Natural killer cell (primary cell): Measurements from ENCODE around the gene USH2A. TPM values are rescaled to one million over a fixed set of nuclear protein-coding genes. Genes with fewer than 3 reads are reported as not detected.

Source experiments
- ATAC-seq, 3 donors: fragments of 150-1000 bp in 2 of 3; fragments of 200-7000 bp in 1 of 3; cut with Tn5 transposase; 1 replicate in 1 of 3; 2 replicates in 2 of 3; pipeline ENCODE4 v1.10.0; 2021; ENCODE audit warnings: mild to moderate bottlenecking in 2 of 3, moderate library complexity in 2 of 3
- DNase-seq, 2 donors: peaks; one replicate each; pipeline versions ENCODE4 v3.0.0 to v3.0.0-alpha.2; 2013 to 2021; ENCODE audit warnings: mixed read lengths in 1 of 2
- H3K27ac ChIP-seq: one replicate; pipeline ENCODE4 v1.5.1; 2013; ENCODE audit warnings: mild to moderate bottlenecking, low read length
- H3K27me3 ChIP-seq: one replicate; pipeline ENCODE4 v1.6.1; 2013; ENCODE audit warnings: low read length; ENCODE audit not compliant: control insufficient read depth, insufficient read depth
- H3K36me3 ChIP-seq: one replicate; pipeline ENCODE4 v1.6.1; 2013; ENCODE audit warnings: low read length; ENCODE audit not compliant: control insufficient read depth, insufficient read depth
- H3K4me1 ChIP-seq: one replicate; pipeline ENCODE4 v1.6.1; 2013; ENCODE audit warnings: low read length; ENCODE audit not compliant: control insufficient read depth, insufficient read depth
- H3K4me3 ChIP-seq: one replicate; pipeline ENCODE4 v1.5.1; 2013; ENCODE audit warnings: low read length
- H3K9me3 ChIP-seq: one replicate; pipeline ENCODE4 v1.6.1; 2013; ENCODE audit warnings: low read length; ENCODE audit not compliant: control insufficient read depth, insufficient read depth
- H3K27ac Mint-ChIP-seq, 2 donors: one replicate each; pipeline ENCODE4 v1.8.0; 2022; ENCODE audit warnings: mild to moderate bottlenecking in 2 of 2, mixed read lengths in 2 of 2, moderate library complexity in 1 of 2
- H3K27me3 Mint-ChIP-seq, 2 donors: one replicate each; pipeline ENCODE4 v1.8.0; 2022; ENCODE audit warnings: low read depth in 2 of 2, mixed read lengths in 2 of 2
- H3K36me3 Mint-ChIP-seq: one replicate; pipeline ENCODE4 v1.8.0; 2022; ENCODE audit warnings: mixed read lengths
- H3K4me1 Mint-ChIP-seq, 2 donors: one replicate each; pipeline ENCODE4 v1.8.0; 2022; ENCODE audit warnings: mixed read lengths in 2 of 2
- H3K4me3 Mint-ChIP-seq: one replicate; pipeline ENCODE4 v1.8.0; 2022; ENCODE audit warnings: mild to moderate bottlenecking, moderate library complexity, mixed read lengths
- H3K9me3 Mint-ChIP-seq, 2 donors: one replicate each; pipeline ENCODE4 v1.8.0; 2022; ENCODE audit warnings: mixed read lengths in 2 of 2
- CTCF ChIP-seq: fragments of 200-600 bp; IDR thresholded peaks from one replicate; pipeline ENCODE4 v1.8.0; 2022; ENCODE audit warnings: antibody characterized with exemption
- WGBS: methylation state at CpG from one replicate; pipeline ENCODE4 v1.1.7; 2013; ENCODE audit warnings: missing lambda C conversion rate; ENCODE audit not compliant: insufficient coverage; 5-methylcytosine and 5-hydroxymethylcytosine counted together
- intact Hi-C: fragments of 100-400 bp; cut with micrococcal nuclease; formaldehyde crosslinking; loops from one replicate; pipeline ENCODE4 v1.14.2; 2022
- total RNA-seq, 4 donors: library from RNA; stranded (reverse); fragments of 120-200 nt in 1 of 4; gene quantifications; one replicate each; pipeline versions ENCODE4 v1.2.3 to v1.2.4, GENCODE V29; 2013 to 2022

USH2A gene
- total RNA-seq, 3 donors from 2014 or later (not counting 1 experiment from before 2014, with no cell fraction given) = not detected

- no peak overlapping the region for H3K27ac ChIP-seq
- Mint-ChIP-seq H3K27me3 (no peaks in the 10 kb centered on the region), H3K27ac (no peak overlapping the region), H3K4me1 (no peaks in the 10 kb centered on the region), H3K4me3 (no peak overlapping the region), H3K9me3 (peaks cover 3 to 7% of the 10 kb centered on the region in 2 donors), H3K36me3 (no peaks in the 10 kb centered on the region)
- H3K36me3 ChIP-seq = no peaks in the 10 kb centered on the region
- no peaks in the 10 kb centered on the region for H3K27me3 ChIP-seq
- intact Hi-C loops = no loop called here
- H3K4me1 ChIP-seq = no peaks in the 10 kb centered on the region
- ATAC-seq (no peak), DNase-seq (no peak)
- TF ChIP-seq CTCF = no peak
- WGBS = 90% methylated on average over 1 of the region's 1 CpG
- H3K4me3 ChIP-seq = no peak overlapping the region
- H3K9me3 ChIP-seq = no peaks in the 10 kb centered on the region
These were observed 214.1 kb downstream of the USH2A start for GRCh38 chr1:216209125-216209524.

GRCh38 chr1:216207154-216207553 lies 216.1 kb downstream of the USH2A start:
- ATAC-seq = no peak
- TF ChIP-seq CTCF = no peak
- Histone ChIP-seq H3K27me3 (no peaks in the 10 kb centered on the region), H3K4me3 (no peak overlapping the region), H3K27ac (no peak overlapping the region), H3K9me3 (no peaks in the 10 kb centered on the region), H3K36me3 (no peaks in the 10 kb centered on the region), H3K4me1 (no peaks in the 10 kb centered on the region)
- WGBS = 71% methylated on average over 1 of the region's 1 CpG
- Mint-ChIP-seq H3K36me3 (no peaks in the 10 kb centered on the region), H3K4me1 (no peaks in the 10 kb centered on the region), H3K27me3 (no peaks in the 10 kb centered on the region), H3K27ac (no peak overlapping the region), H3K9me3 (peaks cover 3 to 8% of the 10 kb centered on the region in 2 donors), H3K4me3 (no peak overlapping the region)
- no peak for DNase-seq
- intact Hi-C loops = no loop called here

DNA sequence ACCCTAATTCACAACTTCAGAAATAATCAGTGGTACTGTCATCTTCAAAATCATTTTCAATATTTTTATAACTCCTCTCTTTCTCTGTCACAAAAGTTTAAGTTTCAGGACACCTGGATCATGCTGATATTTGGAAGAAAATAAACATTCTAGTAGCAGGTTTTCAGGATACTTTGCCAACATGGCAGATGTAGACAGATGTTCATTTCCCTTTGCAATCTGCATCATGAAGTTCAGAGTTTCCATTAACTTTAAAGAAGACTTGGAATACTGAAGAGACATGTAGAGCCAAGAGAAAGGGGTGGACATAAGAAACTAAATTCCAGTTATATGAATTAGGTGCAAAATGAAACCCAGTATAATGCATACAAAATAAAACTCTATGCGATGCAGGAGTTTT lies 218.1 kb downstream of the USH2A start:
- no peak overlapping the region for H3K27ac ChIP-seq
- Mint-ChIP-seq H3K4me1 (no peaks in the 10 kb centered on the region), H3K36me3 (no peaks in the 10 kb centered on the region), H3K27ac (no peak overlapping the region), H3K4me3 (no peak overlapping the region), H3K27me3 (no peaks in the 10 kb centered on the region), H3K9me3 (peaks cover 3 to 8% of the 10 kb centered on the region in 2 donors)
- no peaks in the 10 kb centered on the region for H3K36me3 ChIP-seq
- no peak for TF ChIP-seq CTCF
- DNase-seq (no peak), ATAC-seq (no peak)
- H3K27me3 ChIP-seq = no peaks in the 10 kb centered on the region
- H3K4me3 ChIP-seq = no peak overlapping the region
- H3K4me1 ChIP-seq = no peaks in the 10 kb centered on the region
- intact Hi-C loops = no loop called here
- WGBS = no CpG with 5 or more reads among the region's 1 CpG
- H3K9me3 ChIP-seq = peaks cover 3% of the 10 kb centered on the region

DNA sequence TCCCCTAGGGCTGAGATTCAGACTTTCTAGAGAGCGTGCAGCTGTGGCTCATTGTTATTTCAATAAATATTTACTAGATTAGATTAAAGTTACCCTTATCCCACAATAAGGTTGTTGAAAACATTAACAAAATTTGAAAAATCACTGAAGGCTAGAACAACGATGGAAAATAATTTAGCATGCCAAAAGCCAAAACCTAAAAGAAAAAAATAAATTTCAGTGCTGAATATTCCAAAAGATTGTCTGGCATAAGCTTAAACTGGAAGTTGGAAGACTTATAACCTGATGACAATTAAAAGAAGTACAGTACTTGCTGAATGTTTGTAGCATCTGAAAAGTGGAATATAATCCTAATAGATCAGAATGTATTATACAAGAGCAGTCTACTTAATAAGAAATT lies 221.3 kb downstream of the USH2A start:
- DNase-seq (no peak), ATAC-seq (no peak)
- H3K27ac Mint-ChIP-seq = no peak overlapping the region
- H3K27me3 Mint-ChIP-seq = no peaks in the 10 kb centered on the region
- TF ChIP-seq CTCF = no peak
- Histone ChIP-seq H3K27me3 (no peaks in the 10 kb centered on the region), H3K4me3 (no peak overlapping the region), H3K9me3 (peaks cover 3% of the 10 kb centered on the region), H3K4me1 (no peaks in the 10 kb centered on the region), H3K36me3 (no peaks in the 10 kb centered on the region), H3K27ac (no peak overlapping the region)
- 40% methylated on average over 1 of the region's 2 CpGs for WGBS
- H3K4me3 Mint-ChIP-seq = no peak overlapping the region
- no peaks in the 10 kb centered on the region for H3K4me1 Mint-ChIP-seq
- intact Hi-C loops = no loop called here
- peaks cover 5 to 8% of the 10 kb centered on the region in 2 donors for H3K9me3 Mint-ChIP-seq
- no peaks in the 10 kb centered on the region for H3K36me3 Mint-ChIP-seq
